Loucy (cell line): ENCODE data around the gene ZNF766.
"Not testable (repeated sequence)": the region's sequence is repeated elsewhere in the genome, so short reads cannot be mapped to it uniquely, and the experiment has no call there.

Source experiments
- CTCF ChIP-seq: fragments of 200-600 bp; sonication (generic); conservative IDR thresholded peaks from 2 replicates; pipeline ENCODE4 v1.5.1; 2014; ENCODE audit warnings: mild to moderate bottlenecking, antibody characterized with exemption, low read length
- EZH2phosphoT487 ChIP-seq: fragments of 200-600 bp; IDR thresholded peaks from 2 replicates; pipeline ENCODE4 v1.6.1; 2018; ENCODE audit warnings: antibody characterized with exemption, mild to moderate bottlenecking, moderate library complexity, borderline replicate concordance

DNA sequence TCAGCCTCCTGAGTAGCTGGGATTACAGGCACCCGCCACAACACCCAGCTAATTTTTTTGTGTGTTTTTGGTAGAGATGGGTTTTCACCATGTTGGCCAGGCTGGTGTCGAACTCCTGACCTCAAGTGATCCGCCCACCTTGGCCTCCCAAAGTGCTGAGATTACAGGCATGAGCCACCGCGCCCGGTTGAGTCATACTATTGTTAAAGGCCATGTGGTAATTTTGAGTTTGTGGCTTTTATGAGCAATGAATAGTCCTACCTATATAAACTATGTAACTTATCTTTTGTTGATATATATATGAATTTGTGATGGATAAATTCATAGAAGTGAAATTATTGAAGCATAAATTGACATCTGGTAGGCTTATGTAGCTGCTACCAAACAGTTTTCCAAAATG, 3.8 kb upstream of the ZNF766 start:
- TF ChIP-seq CTCF, EZH2phosphoT487: not testable (repeated sequence)
